Right atrium auricular region (tissue), 2 donors: Measurements from ENCODE around the gene C1orf226. TPM values are rescaled to one million over a fixed set of nuclear protein-coding genes. Genes with fewer than 3 reads are reported as not detected.

ENCODE experiments used
- DNase-seq: peaks from one replicate; pipeline ENCODE4 v3.0.0-alpha.2; 2019; ENCODE audit warnings: low spot score
- H3K27ac ChIP-seq, 2 donors: fragments of 200-600 bp; sonication (generic); 1 replicate in 1 of 2; 2 replicates in 1 of 2; pipeline ENCODE4 v1.5.1; 2016 to 2019
- H3K27me3 ChIP-seq, 2 donors: fragments of 200-600 bp; sonication (generic); one replicate each; pipeline versions ENCODE4 v1.5.1 to v1.6.0; 2017 to 2019
- H3K36me3 ChIP-seq: fragments of 200-600 bp; sonication (generic); one replicate; pipeline ENCODE4 v1.5.1; 2016
- H3K4me1 ChIP-seq, 2 donors: fragments of 200-600 bp; sonication (generic); one replicate each; pipeline versions ENCODE4 v1.5.1 to v1.6.0; 2017 to 2019
- H3K4me3 ChIP-seq, 2 donors: fragments of 200-600 bp; sonication (generic); 1 replicate in 1 of 2; 2 replicates in 1 of 2; pipeline ENCODE4 v1.5.1; 2017 to 2019; ENCODE audit warnings: mild to moderate bottlenecking in 1 of 2, moderate library complexity in 1 of 2
- H3K9me3 ChIP-seq, 2 donors: fragments of 200-600 bp; sonication (generic); one replicate each; pipeline ENCODE4 v1.5.1; 2019
- CTCF ChIP-seq, 2 donors: fragments of 200-600 bp; sonication (generic); IDR thresholded peaks; one replicate each; pipeline ENCODE4 v1.5.1; 2019; ENCODE audit warnings: antibody characterized with exemption in 2 of 2
- total RNA-seq, 2 donors: library from RNA; depleted of rRNA; stranded (reverse); fragments of >200 nt; gene quantifications; one replicate each; pipeline ENCODE4 v1.1.0, GENCODE V29; 2016

C1orf226 gene
- total RNA-seq, 2 donors from 2014 or later: 3.0 to 7.0 TPM

DNA sequence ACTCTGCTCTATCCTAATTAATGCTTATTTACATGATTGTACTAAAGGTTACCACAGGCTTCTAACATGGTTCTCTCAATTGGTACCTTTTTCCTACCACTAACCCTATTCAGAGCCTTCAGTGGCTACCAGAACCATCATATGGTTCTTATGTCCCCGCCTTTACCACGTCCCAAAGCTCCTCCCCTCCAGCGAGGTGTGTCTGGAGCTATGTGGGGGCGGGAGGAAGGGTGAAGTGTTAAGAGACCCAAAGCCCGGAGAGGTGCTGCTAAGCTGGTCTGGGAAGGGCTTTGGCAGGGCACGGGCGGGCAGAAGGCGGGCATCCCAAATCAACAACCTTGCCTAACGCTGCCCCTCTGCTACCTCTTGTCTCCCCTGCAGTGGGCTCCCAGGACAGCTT lies 14.9 kb upstream of the C1orf226 start:
- DNase-seq: no peak
- no peak for TF ChIP-seq CTCF (IDR thresholded peaks at IDR 0.05)
- Histone ChIP-seq H3K36me3 (no peaks in the 10 kb centered on the region), H3K27ac (no peak overlapping the region), H3K9me3 (no peaks in the 10 kb centered on the region), H3K4me3 (peak overlapping the region in 1 of 2 donors; percentile 29), H3K27me3 (no peaks in the 10 kb centered on the region), H3K4me1 (no peaks in the 10 kb centered on the region)

DNA sequence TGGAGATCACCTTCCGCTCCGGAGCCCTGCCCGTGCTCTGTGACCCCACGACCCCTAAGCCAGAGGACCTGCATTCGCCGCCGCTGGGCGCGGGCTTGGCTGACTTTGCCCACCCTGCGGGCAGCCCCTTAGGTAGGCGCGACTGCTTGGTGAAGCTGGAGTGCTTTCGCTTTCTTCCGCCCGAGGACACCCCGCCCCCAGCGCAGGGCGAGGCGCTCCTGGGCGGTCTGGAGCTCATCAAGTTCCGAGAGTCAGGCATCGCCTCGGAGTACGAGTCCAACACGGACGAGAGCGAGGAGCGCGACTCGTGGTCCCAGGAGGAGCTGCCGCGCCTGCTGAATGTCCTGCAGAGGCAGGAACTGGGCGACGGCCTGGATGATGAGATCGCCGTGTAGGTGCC lies 14.5 kb upstream of the C1orf226 start:
- no peak for TF ChIP-seq CTCF (IDR thresholded peaks at IDR 0.05)
- no peaks in the 10 kb centered on the region for H3K27me3 ChIP-seq
- H3K36me3 ChIP-seq: no peaks in the 10 kb centered on the region
- no peak for DNase-seq
- no peaks in the 10 kb centered on the region for H3K9me3 ChIP-seq
- H3K4me1 ChIP-seq: no peaks in the 10 kb centered on the region
- no peak overlapping the region for H3K27ac ChIP-seq
- peak overlapping the region in 1 of 2 donors; percentile 29 for H3K4me3 ChIP-seq

DNA sequence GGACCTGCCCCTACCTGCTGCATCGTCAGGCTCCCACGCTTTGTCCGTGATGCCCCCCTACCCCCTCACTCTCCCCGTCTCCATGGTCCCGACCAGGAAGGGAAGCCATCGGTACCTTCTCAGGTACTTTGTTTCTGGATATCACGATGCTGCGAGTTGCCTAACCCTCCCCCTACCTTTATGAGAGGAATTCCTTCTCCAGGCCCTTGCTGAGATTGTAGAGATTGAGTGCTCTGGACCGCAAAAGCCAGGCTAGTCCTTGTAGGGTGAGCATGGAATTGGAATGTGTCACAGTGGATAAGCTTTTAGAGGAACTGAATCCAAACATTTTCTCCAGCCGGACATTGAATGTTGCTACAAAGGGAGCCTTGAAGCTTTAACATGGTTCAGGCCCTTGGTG lies 13.8 kb upstream of the C1orf226 start:
- Histone ChIP-seq H3K4me1 (no peaks in the 10 kb centered on the region), H3K4me3 (no peak overlapping the region), H3K36me3 (no peaks in the 10 kb centered on the region), H3K27me3 (no peaks in the 10 kb centered on the region), H3K27ac (no peak overlapping the region), H3K9me3 (no peaks in the 10 kb centered on the region)
- DNase-seq: no peak
- no peak for TF ChIP-seq CTCF (IDR thresholded peaks at IDR 0.05)

DNA sequence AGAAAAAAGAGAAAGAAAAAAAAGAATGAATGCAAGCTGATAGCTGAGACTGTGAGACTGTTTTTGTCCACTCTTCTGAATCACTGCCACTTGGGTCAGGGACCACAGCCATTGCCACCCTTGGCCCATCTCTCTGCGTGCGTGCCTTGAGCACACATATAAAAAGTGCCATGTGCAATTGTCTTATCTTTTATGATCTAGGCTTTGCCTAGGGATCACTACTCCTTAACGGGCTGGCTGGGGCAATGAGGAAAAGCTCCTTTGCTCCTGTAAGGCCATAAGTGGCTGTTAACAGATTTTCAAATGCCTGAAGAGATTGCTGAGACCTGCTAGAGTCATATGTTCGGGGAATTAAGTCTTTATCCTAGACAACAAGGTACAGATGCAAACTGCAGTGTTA lies 13.1 kb upstream of the C1orf226 start:
- Histone ChIP-seq H3K9me3 (no peaks in the 10 kb centered on the region), H3K4me1 (no peaks in the 10 kb centered on the region), H3K4me3 (no peak overlapping the region), H3K27me3 (no peaks in the 10 kb centered on the region), H3K36me3 (no peaks in the 10 kb centered on the region), H3K27ac (no peak overlapping the region)
- no peak for TF ChIP-seq CTCF (IDR thresholded peaks at IDR 0.05)
- no peak for DNase-seq

DNA sequence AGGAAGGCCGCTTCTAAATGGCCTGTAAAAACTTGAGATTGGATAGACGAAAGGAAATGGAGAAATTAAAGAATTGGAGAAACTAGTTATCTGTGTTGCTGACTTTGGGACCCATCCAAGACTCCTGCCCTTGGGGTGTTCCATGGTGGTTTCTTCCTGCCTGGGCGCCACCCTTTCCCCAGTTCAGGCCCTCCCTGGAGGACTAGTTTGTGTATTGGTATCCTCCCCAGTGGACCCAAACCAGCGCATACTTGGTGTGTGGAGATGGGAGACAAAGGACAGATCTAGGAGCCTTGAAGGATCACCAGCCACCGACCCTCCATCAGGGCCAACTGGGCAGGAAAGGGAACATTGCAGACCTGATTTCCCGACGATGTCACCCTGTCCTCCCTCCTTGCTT lies 12.0 kb upstream of the C1orf226 start:
- no peaks in the 10 kb centered on the region for H3K36me3 ChIP-seq
- no peak for DNase-seq
- no peaks in the 10 kb centered on the region for H3K4me1 ChIP-seq
- no peak overlapping the region for H3K4me3 ChIP-seq
- no peak for TF ChIP-seq CTCF (IDR thresholded peaks at IDR 0.05)
- H3K27ac ChIP-seq: no peak overlapping the region
- H3K9me3 ChIP-seq: no peaks in the 10 kb centered on the region
- H3K27me3 ChIP-seq: no peaks in the 10 kb centered on the region

- Histone ChIP-seq H3K4me1 (no peaks in the 10 kb centered on the region), H3K4me3 (no peak overlapping the region), H3K27me3 (no peaks in the 10 kb centered on the region), H3K36me3 (no peaks in the 10 kb centered on the region), H3K9me3 (no peaks in the 10 kb centered on the region), H3K27ac (no peak overlapping the region)
- no peak for DNase-seq
- TF ChIP-seq CTCF (IDR thresholded peaks at IDR 0.05): no peak
Observed at GRCh38 chr1:162370161-162370560, 11.4 kb upstream of the C1orf226 start.
